Activated CD4-positive, alpha-beta T cell treated with anti-CD3 and anti-CD28 coated beads, Interleukin-2, Interleukin-4, amounts not matched to agents 100 ng/mL and 50 ng/mL, durations not matched to agents 16 hours and 8 hours (primary cell): ENCODE measurements around the gene FOXL1.

Experiments
- DNase-seq: peaks from one replicate; pipeline ENCODE4 v3.0.0-alpha.2; 2020; ENCODE audit warnings: low spot score

The FOXL1 gene

DNA sequence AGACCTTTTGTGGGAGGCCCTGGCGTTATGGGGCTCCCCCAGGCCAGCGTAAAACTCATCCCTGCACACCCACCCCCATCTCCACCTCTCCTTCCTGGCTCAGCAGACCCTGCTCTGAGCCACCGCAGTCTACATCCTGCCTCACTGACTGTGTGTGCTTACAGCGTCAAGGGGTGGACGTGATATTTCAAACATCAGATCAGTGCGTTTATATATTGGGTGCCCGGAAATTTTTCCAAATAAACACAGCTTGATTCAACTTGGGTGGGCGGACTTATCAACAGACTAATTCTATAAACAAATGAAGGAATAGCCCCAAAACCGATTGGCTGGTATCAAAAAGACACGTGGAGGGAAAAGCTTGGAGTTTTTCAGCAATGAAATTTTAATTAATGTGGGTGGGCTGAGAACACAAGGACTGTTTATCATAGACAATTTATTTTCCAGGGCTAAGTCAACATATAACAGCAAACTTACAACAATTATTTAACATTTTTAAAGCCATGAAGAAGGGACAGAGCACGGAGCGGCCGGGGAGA, at the start of gene FOXL1:
Gene FOXL1, plus strand, starts transcription at position 489 of the 539 bp plus-strand sequence. CDS start 175 bp downstream, outside the sequence.
- DNase-seq, result no peak

DNA sequence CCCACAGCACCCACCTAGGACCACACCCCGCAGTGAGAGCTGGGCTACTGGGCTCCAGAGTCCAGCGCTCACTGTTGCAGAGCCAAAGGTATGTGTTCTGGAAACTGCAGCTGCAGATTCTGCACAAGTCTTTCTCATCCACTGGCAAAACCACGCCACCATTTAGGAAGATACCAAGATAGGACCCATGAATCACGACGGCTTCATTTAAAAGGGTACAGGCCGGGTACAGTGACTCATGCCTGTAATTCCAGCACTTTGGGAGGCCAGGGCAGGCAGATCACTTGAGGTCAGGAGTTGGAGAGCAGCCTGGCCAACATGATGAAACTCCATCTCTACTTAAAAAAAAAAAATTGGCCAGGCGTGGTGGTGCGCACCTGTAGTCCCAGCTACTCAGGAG, 49.2 kb upstream of the FOXL1 start:
- no peak for DNase-seq

DNA sequence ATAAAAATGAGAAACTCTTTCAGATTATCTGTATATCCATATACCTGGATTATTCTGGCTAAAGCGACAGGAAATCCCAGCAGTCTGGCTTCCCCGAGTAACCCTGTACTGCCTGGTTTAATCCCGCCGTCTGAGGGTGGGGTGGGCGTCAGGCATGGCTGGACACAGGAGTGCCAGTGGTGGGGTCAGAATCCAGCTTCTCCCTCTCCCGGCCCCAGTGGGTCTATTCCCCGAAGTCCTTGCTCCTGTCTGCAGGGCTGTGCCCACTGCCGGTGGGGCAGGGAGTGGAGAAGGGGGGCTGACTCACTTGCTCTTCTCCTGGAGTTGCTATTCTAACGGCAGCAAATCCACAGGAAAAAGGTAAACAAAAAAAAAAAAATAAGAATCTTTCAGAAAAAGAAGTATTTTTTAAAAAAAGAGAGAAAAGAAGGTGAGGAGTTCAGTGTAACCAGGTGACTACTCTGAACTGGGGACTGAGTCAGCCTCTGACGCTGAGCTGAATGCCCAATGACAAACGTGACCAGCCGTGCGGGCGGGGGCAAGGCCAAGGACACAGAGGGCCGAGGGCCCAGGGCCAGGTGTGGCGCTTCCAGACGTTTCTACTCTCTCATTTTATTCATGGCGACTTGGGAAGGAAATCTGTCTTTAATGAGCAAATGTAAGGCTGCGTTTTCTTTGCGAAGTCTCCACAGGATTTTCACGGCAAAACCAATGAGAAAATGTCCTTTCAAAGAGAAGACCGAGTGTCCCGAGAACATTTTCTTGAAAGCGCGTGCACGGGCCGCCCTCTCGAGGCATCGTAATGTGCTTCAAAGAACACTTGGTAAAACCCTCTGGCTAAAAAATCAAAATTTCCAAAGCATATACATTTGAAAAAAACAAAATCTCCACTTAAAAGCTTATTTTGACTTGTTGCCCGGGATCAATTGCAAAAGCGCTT, 47.8 kb upstream of the FOXL1 start:
- no peak for DNase-seq

DNA sequence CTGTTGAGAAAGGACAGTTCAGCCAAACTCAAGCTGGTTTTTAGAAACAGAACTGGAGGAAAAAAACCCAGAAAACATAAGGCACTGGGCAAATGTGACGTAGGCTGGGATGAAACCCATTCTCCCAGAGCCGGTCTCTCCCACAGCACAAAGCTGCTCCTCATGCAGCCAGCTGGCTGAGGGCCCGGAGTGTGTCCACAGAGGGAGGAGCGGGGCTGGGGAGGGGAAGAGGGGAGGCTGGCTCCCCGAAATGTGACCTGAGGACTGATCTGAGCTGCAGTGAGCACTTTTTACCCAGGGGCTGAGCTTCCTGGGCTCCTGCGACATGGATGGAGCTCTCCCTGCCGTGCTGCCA, 47.2 kb upstream of the FOXL1 start:
- DNase-seq, result no peak

DNA sequence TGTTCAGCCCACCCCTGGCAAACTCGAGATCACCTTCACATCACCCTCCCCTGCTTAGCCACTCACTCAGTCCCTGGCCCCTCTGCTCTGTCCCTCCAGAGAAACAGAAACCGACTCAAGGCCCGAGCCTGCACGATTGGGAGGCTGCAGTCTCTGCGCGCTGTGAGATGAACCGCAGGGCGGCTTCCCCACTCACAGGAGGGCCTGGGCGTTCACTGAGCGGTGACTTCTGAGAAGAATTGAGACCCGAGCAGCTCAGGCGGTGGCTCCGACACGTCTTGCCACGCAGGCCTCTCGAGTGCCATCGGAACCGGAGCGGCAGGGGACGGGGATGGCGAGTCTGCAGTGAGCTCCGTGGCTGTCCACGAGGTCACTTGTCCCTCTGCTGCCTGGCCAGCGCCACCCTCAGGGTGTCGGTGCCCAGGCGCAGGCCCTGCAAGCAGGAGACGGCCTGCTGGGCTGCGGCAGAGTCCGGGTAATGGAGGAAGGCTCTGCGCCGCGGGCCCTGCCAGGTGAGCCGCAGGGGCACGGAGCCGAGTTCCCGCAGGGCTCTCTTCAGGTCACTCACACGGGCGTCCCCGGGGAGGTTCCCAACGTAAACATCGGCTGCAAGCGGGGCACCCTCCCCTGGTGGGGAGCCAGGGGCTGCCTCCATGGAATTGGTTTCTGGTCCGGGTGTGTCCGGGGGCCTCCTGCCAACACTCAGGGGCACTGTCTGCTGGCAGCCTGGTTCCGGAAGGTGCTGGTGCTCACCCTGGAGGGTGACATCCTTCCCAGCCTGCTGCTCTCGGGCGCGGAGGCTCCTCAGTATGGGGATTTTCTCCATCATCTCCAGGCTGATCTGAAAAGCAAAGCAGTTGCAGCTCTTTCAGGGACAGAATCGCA, 46.5 kb upstream of the FOXL1 start:
- no peak for DNase-seq

DNA sequence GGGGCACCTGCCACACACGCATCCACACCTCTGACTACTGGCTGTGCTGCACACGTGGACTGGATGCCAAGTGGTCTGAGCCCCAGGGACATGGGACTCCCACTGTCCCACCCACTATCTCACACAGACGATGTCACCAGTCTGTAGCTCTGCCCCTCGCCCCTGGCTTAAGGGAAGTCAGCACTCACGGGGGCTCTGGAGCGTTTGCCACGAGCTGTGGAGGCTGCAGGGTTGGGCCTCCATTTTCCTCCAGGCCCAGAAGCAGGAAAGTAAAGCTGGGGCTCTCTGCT, 45.9 kb upstream of the FOXL1 start:
- DNase-seq, result no peak

DNA sequence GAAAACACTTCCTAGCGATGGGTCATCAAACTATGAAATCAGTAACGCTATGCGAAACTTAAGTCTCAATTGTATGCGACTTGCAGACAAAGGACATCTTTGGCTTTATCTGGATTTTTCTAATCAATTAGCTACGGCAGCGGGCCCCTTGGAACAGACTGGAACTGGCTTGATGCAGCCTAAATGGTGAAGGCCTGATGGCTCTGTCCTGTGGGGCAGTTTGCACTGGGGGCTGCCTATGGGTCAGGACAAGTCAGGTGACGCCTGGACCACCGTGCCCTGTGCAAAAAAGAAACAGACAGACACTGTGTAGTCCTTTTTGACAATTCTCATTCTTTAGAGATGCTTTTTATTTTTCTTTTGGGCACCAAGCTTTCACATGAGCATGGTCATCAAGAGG, 45.3 kb upstream of the FOXL1 start:
- no peak for DNase-seq

DNA sequence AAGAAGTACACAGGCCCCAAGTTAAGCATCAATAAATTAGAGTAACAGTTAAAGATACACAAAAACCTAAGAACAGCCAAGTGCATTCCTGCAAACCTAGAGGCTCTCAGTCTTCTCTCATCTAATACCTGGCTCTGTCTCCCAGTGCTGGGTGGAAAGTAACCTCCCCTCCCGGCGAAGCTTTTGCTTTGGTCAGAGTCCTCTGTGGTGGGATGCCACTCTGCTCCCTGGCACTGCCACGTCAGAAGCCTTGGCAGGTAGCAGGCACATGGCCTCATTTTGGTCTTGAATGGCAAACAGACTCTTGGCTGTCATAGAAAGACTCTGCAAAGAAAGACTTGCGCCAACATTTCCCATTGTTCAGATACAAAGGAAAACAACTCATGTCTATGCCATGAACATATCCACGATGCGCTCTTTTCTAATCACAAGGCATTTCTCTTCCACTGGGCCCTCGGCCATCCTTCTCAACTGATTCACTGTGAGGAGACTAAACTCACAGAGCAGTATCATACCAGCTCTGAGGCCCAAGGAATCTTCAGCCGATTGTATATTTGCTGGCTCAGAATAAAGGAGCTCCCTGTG, 44.5 kb upstream of the FOXL1 start:
- no peak for DNase-seq

DNA sequence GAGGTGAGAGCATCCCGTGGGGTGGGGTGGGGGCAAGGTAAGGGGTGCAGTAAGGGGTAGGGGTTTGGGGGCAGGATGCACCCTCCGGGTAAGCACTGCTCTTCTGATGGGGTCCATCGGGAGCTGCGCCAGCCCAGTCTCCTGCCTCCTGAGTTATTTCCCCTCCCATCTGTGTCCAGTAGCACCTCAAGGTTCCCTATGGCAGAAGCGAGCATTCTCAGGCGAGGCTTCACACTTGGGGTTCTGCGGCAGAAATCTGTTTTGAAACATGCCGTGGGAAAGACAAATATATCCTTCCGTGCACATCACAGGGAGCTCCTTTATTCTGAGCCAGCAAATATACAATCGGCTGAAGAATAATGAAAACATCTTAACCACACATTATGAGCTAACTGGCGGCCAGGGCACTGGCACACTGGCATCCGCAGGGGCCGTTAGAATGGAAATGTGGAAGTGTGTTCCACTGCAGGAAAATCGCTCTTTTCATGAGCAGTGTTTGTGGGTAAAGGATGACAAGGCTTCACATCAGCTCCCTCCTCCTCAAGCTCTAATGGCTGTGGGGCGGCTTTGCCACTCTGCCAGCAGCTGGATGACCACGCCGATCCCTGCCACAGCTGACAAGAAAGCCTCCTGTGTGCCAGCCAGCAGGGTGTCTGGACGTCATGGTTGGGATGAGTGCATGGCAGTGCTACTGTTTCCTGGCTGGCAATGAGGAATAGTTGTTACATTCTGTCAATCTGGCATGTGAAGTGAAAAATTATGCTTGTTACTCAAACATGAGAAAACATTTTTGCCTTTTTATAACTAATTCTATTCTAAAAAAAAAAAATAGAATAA, 43.4 kb upstream of the FOXL1 start:
- DNase-seq, result no peak

DNA sequence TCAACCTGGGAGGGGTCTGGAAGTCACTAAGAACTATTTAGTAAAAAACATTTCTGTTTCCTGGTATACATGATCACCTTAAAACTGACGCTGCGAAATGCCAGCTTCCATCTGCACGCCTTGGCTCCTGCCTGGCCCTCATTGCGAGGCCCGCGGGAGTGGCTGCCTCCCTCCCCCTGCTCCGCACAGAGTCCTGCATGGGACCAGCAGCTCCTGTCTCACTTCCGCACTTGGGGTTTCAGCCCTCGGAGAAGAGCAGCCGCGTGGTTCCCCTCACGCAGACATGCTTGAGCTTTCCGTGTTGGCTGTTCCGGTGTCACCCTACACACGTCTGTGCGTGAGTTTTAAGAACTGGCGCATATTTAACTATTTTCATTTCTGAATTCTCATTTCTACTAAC, 41.7 kb upstream of the FOXL1 start:
- no peak for DNase-seq

DNA sequence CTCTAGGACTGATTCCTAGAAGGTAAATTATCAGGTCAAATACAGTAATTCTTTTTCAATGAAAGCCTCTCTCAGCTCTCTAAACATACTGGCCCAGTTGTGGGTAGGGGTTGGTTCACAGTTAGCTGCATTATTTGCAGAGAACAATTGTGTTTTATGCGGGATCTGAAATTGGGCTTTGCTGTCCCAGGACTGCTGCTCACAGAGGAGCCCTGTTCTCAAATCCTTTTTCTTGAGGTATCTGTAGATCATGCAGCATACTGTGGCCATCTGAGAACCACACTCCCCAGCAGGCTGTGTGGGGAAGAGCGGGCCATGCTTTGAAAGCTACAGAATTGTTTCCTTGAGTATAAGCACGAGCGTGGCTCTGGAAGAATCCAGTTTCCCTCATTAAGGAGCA, 40.9 kb upstream of the FOXL1 start:
- DNase-seq, result no peak

DNA sequence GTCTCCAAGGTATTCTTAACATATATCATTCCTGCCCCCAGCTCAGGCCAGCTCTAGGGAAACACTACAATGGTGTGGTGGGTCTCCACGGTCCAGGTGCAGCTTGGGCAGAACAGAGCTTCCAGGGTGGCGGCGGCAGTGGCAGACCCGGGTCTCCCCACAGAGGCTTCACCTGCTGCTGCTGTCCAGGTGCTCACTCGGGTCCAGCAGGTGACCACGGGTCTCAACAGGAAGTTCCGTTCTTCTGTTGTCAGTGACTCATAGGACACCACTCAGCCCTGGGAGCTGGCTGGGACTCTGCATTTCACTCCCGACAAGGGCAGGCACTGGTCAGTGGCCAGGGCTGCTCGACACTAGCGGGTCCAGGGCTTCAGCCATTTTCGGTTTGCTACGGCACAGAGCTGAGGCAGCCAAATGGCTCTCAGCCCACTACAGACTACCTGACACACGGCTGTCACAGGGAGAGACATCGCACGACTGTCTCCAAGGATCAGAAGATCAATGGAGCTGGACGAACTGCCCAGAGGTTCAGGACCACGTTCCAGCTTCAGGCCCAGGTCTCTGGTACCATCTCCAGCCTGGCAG, 40.1 kb upstream of the FOXL1 start:
- DNase-seq, result no peak

DNA sequence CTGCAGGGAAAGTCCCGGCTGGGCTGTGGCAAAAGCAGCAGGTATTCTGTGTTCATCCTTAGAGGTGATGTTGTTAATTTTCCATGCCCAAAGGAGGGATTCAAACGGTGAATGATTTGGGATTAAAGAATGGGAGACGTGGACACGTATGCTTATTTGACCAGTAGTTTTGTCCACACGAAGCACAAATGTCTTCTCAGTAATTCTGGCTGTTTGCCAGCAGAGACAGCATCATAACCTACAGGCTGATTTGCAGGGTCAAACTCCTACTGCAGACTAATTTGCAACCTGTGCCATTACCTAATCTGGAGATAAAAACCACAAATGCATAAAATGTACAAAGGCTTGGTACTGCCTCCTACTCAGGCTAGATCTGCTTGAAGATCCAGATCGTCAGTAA, 37.5 kb upstream of the FOXL1 start:
- no peak for DNase-seq

DNA sequence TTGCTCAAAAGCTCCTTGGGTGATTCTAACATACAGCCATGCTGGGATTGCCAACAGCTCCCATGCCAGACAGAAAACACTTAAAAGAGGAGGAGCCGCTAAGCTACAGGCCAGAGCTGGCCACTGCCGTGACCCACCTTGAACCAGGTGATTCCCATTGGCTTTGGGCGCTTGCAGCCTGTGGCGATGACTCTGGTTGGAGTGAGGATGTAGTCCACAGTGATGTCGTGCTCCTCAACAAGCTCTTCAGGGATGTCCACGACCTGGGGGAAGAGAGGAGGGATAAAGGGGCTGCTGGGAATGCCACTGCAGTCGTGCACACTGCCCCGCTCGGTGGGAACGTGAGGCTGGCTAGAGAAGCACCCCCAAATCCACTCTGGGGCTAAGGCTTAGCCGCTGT, 36.8 kb upstream of the FOXL1 start:
- DNase-seq, result no peak

DNA sequence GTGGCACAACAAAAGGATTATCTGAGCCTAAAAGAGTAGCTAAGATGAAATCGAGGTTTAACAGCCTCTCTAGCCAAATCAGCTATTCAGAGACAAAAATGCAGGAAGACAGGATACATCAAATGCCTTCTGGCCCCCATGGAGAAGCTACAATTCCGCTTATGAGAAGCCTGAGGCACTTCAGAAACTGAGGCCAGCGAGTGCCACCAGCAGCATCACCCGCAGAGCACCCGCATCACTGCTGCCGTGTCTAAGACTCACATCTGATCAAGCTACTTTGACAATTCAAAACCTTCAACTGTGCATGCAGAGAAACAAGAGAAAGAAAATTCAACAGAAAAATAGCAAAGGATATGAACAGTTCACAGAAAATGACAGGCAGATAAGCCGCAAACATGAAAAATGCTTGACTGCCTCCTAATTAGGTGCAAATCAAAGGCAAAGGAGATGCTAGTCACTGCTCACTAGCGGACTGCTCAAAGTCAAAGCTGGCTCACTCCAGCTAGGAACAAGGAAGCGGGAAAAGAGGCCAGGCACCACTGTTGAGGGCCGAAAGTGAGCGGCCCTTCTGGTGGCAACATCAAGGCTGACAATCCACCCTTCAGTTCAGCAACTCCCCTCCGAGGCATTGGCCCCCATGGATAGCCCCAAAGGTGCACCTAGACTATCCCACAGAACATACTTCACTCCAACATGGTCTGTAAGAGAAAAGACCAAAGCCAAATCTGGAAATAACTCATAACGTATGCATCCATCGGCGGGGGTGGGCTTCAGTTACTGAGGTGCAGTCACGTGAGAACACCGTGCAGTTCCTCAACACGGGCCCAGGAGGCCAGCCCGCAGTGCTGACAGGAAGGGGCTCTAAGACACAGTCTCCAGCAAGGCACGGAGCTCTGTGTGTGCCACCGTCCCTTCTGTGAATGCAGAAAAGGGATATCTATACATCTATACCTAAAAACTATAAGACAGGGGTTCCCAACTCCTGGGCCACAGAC, 35.3 kb upstream of the FOXL1 start:
- DNase-seq, result no peak

DNA sequence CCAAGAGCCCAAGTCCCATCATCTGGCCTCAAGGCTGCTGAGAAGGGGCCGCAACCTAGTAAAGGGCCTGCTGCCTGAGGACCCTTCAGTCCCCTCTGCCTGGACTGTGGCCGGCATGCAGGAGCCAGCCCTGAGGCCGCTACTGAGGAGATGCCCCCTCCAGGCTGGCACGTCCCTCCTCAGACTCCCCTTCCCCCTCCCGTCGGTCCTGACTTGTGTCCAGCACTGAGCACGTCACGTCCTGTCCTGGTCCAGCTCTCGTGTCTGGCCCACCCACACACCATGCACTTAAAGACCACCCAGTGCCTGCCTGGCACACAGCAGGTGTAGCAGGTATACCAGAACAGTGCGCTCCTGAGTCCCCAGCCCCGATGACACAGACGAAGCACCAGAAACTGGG, 32.9 kb upstream of the FOXL1 start:
- DNase-seq, result no peak

DNA sequence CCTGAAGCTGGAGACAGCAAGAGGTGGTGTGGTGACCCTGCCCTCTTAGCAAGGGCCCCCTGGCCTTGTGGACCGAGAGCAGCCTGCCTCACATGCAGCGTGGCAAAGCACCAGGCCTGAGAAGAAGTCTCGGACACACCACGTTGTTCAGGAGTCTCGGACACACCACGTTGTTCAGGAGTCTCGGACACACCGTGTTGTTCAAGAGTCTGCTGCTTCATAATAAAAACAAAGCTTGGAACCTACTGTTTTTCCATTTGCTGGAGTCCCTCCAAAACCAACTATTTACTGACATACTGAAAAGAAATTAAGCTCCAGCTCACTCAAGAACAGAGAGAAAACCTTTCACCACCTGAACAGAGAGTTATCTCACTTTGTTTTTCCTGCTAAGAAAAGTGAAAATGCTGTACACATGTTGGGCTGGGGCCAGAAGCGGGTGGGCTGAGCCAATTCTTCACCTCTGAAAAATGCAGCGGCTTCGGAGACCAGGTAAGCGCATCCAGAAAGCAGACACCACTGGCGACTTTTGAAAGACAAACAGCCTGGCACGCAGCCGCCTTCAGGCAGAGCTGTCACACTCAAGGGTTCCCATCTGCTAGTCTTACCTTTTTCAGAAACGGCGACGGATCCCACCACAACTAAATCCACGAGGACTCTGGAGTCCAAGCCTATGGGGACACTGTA, 32.3 kb upstream of the FOXL1 start:
- DNase-seq, result no peak

DNA sequence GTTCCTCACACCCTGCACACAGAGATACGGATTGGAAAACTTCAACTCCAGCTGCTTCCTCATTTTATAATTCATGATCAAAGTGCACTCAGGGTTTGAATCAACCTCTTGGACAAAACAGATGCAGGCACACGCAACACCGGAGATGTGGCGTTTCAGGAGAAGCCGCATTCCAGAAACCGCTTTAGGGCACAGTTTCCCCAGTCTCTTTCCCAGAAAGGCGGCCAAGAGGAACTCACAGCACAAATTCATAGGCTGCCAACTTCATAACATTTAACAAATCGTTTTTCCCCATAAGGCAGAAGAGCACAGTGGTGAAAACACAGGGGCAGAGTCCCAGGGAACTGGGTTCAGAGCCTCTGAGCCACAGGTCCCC, 31.7 kb upstream of the FOXL1 start:
- no peak for DNase-seq

DNA sequence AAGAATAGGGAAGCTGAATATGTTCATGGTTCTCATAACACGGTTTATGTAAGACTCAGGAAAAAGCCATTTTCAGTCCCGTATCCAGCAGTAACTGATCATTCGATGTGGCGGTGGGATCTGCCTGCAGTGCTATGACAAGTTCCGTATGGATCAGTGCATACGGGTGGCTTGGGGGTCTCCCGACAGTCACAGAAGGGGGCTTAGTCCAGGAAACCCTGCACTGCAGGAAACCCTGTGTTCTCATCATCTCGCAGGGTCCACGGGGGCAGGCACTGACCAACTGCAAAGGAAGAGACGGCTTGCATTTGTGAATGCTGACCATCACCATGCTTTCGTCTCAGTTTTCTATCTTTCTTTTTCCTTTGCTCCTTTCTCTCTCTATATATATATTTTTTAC, 31.1 kb upstream of the FOXL1 start:
- DNase-seq, result no peak
